ENCODE results near the gene HDGF. TPM values are rescaled to one million over a fixed set of nuclear protein-coding genes. Genes with fewer than 3 reads are reported as not detected.

Gene HDGF
- total RNA-seq, 3 donors from 2014 or later (not counting 1 experiment from before 2014, with no cell fraction given), result 95.3 to 110 (median 96.6) TPM

DNA sequence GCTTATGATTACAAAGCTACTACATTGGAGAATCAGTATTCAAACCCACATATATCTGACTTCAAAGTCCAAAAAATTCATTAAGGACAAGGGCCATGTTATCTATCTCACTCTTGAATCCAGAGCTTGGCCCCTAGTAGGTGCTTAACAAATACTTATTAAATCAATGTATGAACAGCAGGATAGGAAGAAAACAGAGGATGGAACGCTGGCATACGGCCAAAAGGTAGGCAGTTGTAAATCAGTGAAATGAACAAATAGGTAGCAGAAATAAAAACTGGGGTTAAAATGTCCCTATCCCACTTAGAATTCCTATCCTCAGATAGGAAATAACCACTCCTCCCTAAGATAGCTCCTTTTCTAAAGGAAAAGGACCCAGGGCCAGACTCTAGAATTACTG, 12.6 kb downstream of the HDGF start:
- H3K4me3 Mint-ChIP-seq, result peak overlapping the region; percentile 62
- Histone ChIP-seq H3K27me3 (ENCODE audit: control insufficient read depth, insufficient read depth, low read length) (no peaks in the 10 kb centered on the region), H3K9me3 (ENCODE audit: control insufficient read depth, insufficient read depth, low read length) (no peaks in the 10 kb centered on the region), H3K36me3 (ENCODE audit: control insufficient read depth, insufficient read depth, low read length) (peaks cover 24% of the 10 kb centered on the region), H3K27ac (ENCODE audit: low read length) (no peak overlapping the region), H3K4me1 (ENCODE audit: control insufficient read depth, insufficient read depth, low read length) (peaks cover 13% of the 10 kb centered on the region), H3K4me3 (ENCODE audit: low read length) (no peak overlapping the region)
- no peak for DNase-seq
- no peak for ATAC-seq
- H3K4me1 Mint-ChIP-seq, result peaks cover 20 to 23% of the 10 kb centered on the region in 2 donors
- TF ChIP-seq, protein P1, sequence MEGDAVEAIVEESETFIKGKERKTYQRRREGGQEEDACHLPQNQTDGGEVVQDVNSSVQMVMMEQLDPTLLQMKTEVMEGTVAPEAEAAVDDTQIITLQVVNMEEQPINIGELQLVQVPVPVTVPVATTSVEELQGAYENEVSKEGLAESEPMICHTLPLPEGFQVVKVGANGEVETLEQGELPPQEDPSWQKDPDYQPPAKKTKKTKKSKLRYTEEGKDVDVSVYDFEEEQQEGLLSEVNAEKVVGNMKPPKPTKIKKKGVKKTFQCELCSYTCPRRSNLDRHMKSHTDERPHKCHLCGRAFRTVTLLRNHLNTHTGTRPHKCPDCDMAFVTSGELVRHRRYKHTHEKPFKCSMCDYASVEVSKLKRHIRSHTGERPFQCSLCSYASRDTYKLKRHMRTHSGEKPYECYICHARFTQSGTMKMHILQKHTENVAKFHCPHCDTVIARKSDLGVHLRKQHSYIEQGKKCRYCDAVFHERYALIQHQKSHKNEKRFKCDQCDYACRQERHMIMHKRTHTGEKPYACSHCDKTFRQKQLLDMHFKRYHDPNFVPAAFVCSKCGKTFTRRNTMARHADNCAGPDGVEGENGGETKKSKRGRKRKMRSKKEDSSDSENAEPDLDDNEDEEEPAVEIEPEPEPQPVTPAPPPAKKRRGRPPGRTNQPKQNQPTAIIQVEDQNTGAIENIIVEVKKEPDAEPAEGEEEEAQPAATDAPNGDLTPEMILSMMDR (IDR thresholded peaks at IDR 0.05), result no peak
- intact Hi-C loops (cut with micrococcal nuclease), result no loop called here
- WGBS (ENCODE audit: insufficient coverage), result 100% methylated on average over 2 of the region's 2 CpGs
- no peaks in the 10 kb centered on the region for H3K36me3 Mint-ChIP-seq
- peak overlapping the region in 1 of 2 donors; percentile 70 for H3K27ac Mint-ChIP-seq
- H3K27me3 Mint-ChIP-seq (ENCODE audit: low read depth in 2 of 2), result no peaks in the 10 kb centered on the region
- H3K9me3 Mint-ChIP-seq, result no peaks in the 10 kb centered on the region

DNA sequence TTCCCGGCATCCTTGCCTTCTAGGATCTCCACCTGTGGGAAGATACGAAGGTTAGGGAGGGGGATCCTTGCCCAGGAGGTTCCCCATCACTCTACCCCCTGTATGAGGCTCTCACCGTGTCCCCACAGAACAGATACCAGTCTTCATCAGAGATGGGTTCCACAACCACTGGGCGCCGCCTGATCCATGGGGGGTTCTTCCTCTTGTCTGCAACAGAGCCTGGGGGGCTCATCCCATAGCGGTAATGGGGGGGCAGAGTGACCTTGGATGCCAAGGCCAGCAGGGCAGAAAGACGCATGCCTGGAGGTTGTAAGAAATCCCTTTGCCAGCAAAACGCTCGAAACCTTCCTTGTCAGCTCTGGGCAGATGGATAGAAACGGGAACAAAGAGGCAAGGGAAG, 13.1 kb downstream of the HDGF start:
- DNase-seq (peak in 1 of 2 donors; percentile 2), ATAC-seq (no peak)
- intact Hi-C loops (cut with micrococcal nuclease), result no loop called here
- Mint-ChIP-seq H3K4me1 (peaks cover 20 to 23% of the 10 kb centered on the region in 2 donors), H3K36me3 (no peaks in the 10 kb centered on the region), H3K4me3 (no peak overlapping the region), H3K27me3 (ENCODE audit: low read depth in 2 of 2) (no peaks in the 10 kb centered on the region), H3K27ac (peak overlapping the region in 1 of 2 donors; percentile 70), H3K9me3 (no peaks in the 10 kb centered on the region)
- TF ChIP-seq, protein P1 (IDR thresholded peaks at IDR 0.05), result no peak
- H3K4me3 ChIP-seq (ENCODE audit: low read length), result no peak overlapping the region
- WGBS (ENCODE audit: insufficient coverage), result 95% methylated on average over 8 of the region's 10 CpGs
- H3K36me3 ChIP-seq (ENCODE audit: control insufficient read depth, insufficient read depth, low read length), result peaks cover 24% of the 10 kb centered on the region
- H3K4me1 ChIP-seq (ENCODE audit: control insufficient read depth, insufficient read depth, low read length), result peaks cover 13% of the 10 kb centered on the region
- H3K27ac ChIP-seq (ENCODE audit: low read length), result no peak overlapping the region
- H3K9me3 ChIP-seq (ENCODE audit: control insufficient read depth, insufficient read depth, low read length), result no peaks in the 10 kb centered on the region
- no peaks in the 10 kb centered on the region for H3K27me3 ChIP-seq (ENCODE audit: control insufficient read depth, insufficient read depth, low read length)

DNA sequence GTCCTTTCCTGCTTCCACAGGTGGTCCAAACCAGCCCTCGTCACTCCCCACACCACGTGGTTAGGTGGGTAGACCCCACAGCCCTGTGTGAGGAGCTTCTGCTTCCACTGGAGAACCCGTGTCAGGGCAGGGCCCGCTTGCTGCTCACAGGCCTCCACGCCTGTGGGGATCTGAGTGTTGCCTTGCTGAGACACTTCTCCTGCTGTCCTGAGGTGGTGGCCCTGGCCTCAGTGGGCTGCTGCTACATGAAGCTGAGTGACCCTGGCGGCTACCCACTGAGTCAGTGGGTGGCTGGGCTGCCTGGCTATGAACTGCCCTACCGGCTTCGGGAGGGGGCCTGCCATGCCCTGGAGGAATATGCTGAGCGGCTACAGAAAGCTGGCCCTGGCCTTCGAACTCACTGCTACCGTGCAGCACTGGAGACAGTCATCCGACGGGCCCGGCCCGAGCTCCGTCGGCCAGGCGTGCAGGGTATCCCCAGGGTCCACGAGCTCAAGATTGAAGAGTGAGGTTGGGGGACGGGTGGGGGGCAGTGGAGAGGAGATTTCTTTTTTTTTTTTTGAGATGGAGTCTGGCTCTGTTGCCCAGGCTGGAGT, 17.4 kb downstream of the HDGF start:
- no peak for ATAC-seq
- Mint-ChIP-seq H3K9me3 (no peaks in the 10 kb centered on the region), H3K27ac (no peak overlapping the region), H3K4me3 (no peak overlapping the region), H3K4me1 (peaks cover 1 to 16% of the 10 kb centered on the region in 2 donors), H3K27me3 (ENCODE audit: low read depth in 2 of 2) (no peaks in the 10 kb centered on the region), H3K36me3 (no peaks in the 10 kb centered on the region)
- TF ChIP-seq, protein P1 (IDR thresholded peaks at IDR 0.05), result no peak
- H3K27me3 ChIP-seq (ENCODE audit: control insufficient read depth, insufficient read depth, low read length), result no peaks in the 10 kb centered on the region
- intact Hi-C loops (cut with micrococcal nuclease), result no loop called here
- no peak for DNase-seq
- WGBS (ENCODE audit: insufficient coverage), result 96% methylated on average over 20 of the region's 20 CpGs
- peaks cover 5% of the 10 kb centered on the region for H3K4me1 ChIP-seq (ENCODE audit: control insufficient read depth, insufficient read depth, low read length)
- H3K36me3 ChIP-seq (ENCODE audit: control insufficient read depth, insufficient read depth, low read length), result peaks cover 22% of the 10 kb centered on the region
- H3K4me3 ChIP-seq (ENCODE audit: low read length), result no peak overlapping the region
- no peaks in the 10 kb centered on the region for H3K9me3 ChIP-seq (ENCODE audit: control insufficient read depth, insufficient read depth, low read length)
- H3K27ac ChIP-seq (ENCODE audit: low read length), result no peak overlapping the region

All from natural killer cell (primary cell).